OCI-LY7 (cell line): Measurements from ENCODE around the gene CDH23. TPM values are rescaled to one million over a fixed set of nuclear protein-coding genes. Genes with fewer than 3 reads are reported as not detected.

Experiments used
- BruUV-seq: library from RNA; stranded (reverse); fragments of 400-500 nt; replicated peaks from 2 replicates; lab custom pipeline; 2021; lab: Mats Ljungman, UMichigan
- CTCF ChIA-PET: fragments of 300-600 bp; sonication (Branson Sonifier 250); formaldehyde crosslinking; loops from one replicate; lab custom pipeline; 2022; ENCODE audit warnings: antibody characterized with exemption; ENCODE audit not compliant: unreplicated experiment; lab: Charles Lee
- POLR2A ChIA-PET: fragments of 300-600 bp; sonication (Branson Sonifier 250); formaldehyde crosslinking; loops from one replicate; lab custom pipeline; 2022; ENCODE audit warnings: antibody characterized with exemption; lab: Charles Lee
- DNase-seq: peaks from one replicate; pipeline ENCODE4 v3.0.0-alpha.2; 2015; ENCODE audit warnings: low spot score
- H2AFZ ChIP-seq: fragments of 200-600 bp; sonication (generic), shearing (Covaris generic); 2 replicates; pipeline ENCODE4 v1.6.1; 2014; ENCODE audit warnings: mild to moderate bottlenecking, antibody characterized with exemption, low read length, moderate library complexity
- H3K27ac ChIP-seq: fragments of 200-600 bp; sonication (generic); 2 replicates; pipeline ENCODE4 v1.5.1; 2014; ENCODE audit warnings: mixed run types, low read depth, mild to moderate bottlenecking, moderate library complexity, low read length, inconsistent platforms; ENCODE audit not compliant: poor library complexity, severe bottlenecking
- H3K36me3 ChIP-seq: fragments of 200-600 bp; sonication (generic); 2 replicates; pipeline ENCODE4 v1.6.1; 2014; ENCODE audit warnings: mild to moderate bottlenecking, antibody characterized with exemption, low read length, moderate library complexity, mixed read lengths; ENCODE audit not compliant: insufficient read depth
- H3K4me1 ChIP-seq: fragments of 200-600 bp; sonication (generic); 2 replicates; pipeline ENCODE4 v1.5.1; 2014; ENCODE audit warnings: mild to moderate bottlenecking, low read length; ENCODE audit not compliant: insufficient read depth, poor library complexity, severe bottlenecking
- H3K4me2 ChIP-seq: fragments of 200-600 bp; sonication (generic); 2 replicates; pipeline ENCODE4 v1.6.1; 2014; ENCODE audit warnings: mild to moderate bottlenecking, low read length
- H3K4me3 ChIP-seq: fragments of 200-600 bp; sonication (generic); 2 replicates; pipeline ENCODE4 v1.5.1; 2014; ENCODE audit warnings: mild to moderate bottlenecking, low read depth, low read length; ENCODE audit not compliant: poor library complexity, severe bottlenecking
- H3K79me2 ChIP-seq: fragments of 200-600 bp; sonication (generic); 2 replicates; pipeline ENCODE4 v1.6.1; 2016; ENCODE audit warnings: low read depth, mild to moderate bottlenecking, low read length, moderate library complexity, mixed read lengths; ENCODE audit not compliant: insufficient read depth
- H3K9me2 ChIP-seq: fragments of 200-600 bp; sonication (generic); 2 replicates; pipeline ENCODE4 v1.6.1; 2016; ENCODE audit warnings: mild to moderate bottlenecking, low read length, mixed read lengths; ENCODE audit not compliant: insufficient read depth
- H3K9me3 ChIP-seq: fragments of 200-600 bp; sonication (generic); 2 replicates; pipeline ENCODE4 v1.6.1; 2014; ENCODE audit warnings: mild to moderate bottlenecking, mixed run types, low read length, mixed read lengths
- H4K20me1 ChIP-seq: fragments of 200-600 bp; sonication (generic); 2 replicates; pipeline ENCODE4 v1.6.1; 2014; ENCODE audit warnings: mild to moderate bottlenecking, antibody characterized with exemption, low read length, moderate library complexity, mixed read lengths; ENCODE audit not compliant: insufficient read depth
- EZH2phosphoT487 ChIP-seq: fragments of 200-600 bp; sonication (generic); IDR thresholded peaks from 2 replicates; pipeline ENCODE4 v1.6.1; 2018; ENCODE audit warnings: low read depth, borderline replicate concordance, mild to moderate bottlenecking, mixed run types, antibody characterized with exemption, low read length, moderate library complexity, mixed read lengths
- intact Hi-C: fragments of 100-400 bp; cut with micrococcal nuclease; formaldehyde crosslinking; loops from one replicate; pipeline ENCODE4 v1.10.0; 2022; ENCODE audit not compliant: unreplicated experiment
- total RNA-seq, 2 experiments: library from RNA; depleted of rRNA in 1 of 2; stranded (reverse); fragments of >200 nt in 1 of 2; shearing (Covaris generic) in 1 of 2; gene quantifications; 2 replicates each; pipeline ENCODE4 v1.2.3, GENCODE V29; 2014 to 2022
- TF ChIP-seq, protein P1 (sequence below): fragments of 200-600 bp; sonication (generic); conservative IDR thresholded peaks from 2 replicates; pipeline ENCODE4 v1.5.1; 2014; ENCODE audit warnings: mild to moderate bottlenecking, antibody characterized with exemption, low read length, moderate library complexity, mixed read lengths

CDH23 gene
- total RNA-seq, 2 experiments from 2014 or later: 0.92 to 9.9 TPM

DNA sequence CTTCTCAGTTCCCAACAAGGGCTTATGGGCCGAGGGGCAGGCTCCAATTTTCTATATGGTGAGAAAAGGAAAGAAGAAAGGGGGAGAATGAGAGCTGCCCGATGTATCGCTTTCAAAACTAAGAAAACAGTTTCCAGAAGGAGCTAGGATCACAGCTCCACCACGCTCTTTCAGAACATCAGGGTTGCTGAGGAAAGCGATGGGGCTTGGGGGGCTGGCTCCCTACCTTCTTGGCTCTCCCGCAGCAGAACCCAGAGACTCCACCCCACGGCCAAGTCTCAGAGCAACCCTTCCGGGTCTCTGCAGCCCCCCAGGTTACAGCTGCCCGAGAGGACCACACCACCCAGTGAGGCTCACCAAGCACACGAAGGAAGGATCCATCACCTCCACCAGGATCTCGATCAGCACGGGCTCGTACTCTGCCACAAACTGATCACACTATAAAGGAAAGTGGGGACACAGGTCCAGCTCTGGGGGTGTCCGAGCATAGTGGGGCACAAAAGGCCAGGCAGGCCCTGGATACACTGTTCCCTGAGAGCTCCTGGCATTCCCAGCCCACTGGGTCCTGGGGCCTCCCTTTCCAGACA is 422.0 kb downstream of the CDH23 start:
- intact Hi-C loops: no loop called here
- ChIA-PET CTCF (interaction anchor here (0.9 kb wide), 1 partner anchor 17 kb away, joined by 3 read pairs; no protein-coding TSS in a partner anchor), POLR2A (interaction anchor here (0.5 to 1.0 kb wide), 3 partner anchors 17 to 941 kb away, joined by 3 to 6 read pairs (median 3); no protein-coding TSS in a partner anchor)
- no peaks in the 10 kb centered on the region for H3K4me1 ChIP-seq
- no peak overlapping the region for H3K27ac ChIP-seq
- TF ChIP-seq EZH2phosphoT487: no peak
- TF ChIP-seq, protein P1, sequence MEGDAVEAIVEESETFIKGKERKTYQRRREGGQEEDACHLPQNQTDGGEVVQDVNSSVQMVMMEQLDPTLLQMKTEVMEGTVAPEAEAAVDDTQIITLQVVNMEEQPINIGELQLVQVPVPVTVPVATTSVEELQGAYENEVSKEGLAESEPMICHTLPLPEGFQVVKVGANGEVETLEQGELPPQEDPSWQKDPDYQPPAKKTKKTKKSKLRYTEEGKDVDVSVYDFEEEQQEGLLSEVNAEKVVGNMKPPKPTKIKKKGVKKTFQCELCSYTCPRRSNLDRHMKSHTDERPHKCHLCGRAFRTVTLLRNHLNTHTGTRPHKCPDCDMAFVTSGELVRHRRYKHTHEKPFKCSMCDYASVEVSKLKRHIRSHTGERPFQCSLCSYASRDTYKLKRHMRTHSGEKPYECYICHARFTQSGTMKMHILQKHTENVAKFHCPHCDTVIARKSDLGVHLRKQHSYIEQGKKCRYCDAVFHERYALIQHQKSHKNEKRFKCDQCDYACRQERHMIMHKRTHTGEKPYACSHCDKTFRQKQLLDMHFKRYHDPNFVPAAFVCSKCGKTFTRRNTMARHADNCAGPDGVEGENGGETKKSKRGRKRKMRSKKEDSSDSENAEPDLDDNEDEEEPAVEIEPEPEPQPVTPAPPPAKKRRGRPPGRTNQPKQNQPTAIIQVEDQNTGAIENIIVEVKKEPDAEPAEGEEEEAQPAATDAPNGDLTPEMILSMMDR: no peak
- no peaks in the 10 kb centered on the region for H3K79me2 ChIP-seq
- H3K4me2 ChIP-seq: no peak overlapping the region
- no peak for DNase-seq
- no peak overlapping the region for H3K4me3 ChIP-seq
- H2AFZ ChIP-seq: no peak overlapping the region
- no peaks in the 10 kb centered on the region for H3K9me2 ChIP-seq
- H4K20me1 ChIP-seq: no peaks in the 10 kb centered on the region
- no peaks in the 10 kb centered on the region for H3K9me3 ChIP-seq
- no TSS peak for BruUV-seq
- H3K36me3 ChIP-seq: peaks cover 87% of the 10 kb centered on the region

DNA sequence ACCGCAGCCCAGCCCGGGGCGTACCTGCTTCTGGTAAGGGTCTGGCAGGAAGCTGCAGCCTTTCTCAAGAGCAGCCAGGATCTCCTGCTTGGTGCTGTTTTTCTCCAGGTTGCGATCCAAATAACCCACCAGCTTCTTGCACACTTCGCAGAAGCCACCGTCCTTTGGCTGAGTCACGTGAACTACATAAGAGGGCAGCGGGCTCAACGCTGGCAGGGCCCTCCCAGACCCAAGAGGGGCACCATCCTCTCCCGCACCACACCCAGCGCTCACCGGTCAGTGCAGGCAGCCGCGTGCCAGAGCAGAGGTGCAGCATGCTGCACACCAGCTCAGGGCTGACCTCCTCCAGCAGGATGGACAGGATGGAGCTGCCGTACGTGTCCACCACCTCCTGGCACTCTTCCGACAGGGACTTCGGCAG is 422.7 kb downstream of the CDH23 start:
- POLR2A ChIA-PET: interaction anchor here (1.0 kb wide), 1 partner anchor 17 kb away, joined by 3 read pairs; no protein-coding TSS in a partner anchor

More for the DNA sequence above, 422.7 kb downstream of the CDH23 start:
- no peak overlapping the region for H2AFZ ChIP-seq
- CTCF ChIA-PET: no interaction called here
- intact Hi-C loops: no loop called here
- H3K9me3 ChIP-seq: no peaks in the 10 kb centered on the region
- H3K27ac ChIP-seq: no peak overlapping the region
- no TSS peak for BruUV-seq
- no peaks in the 10 kb centered on the region for H3K4me1 ChIP-seq
- peaks cover 94% of the 10 kb centered on the region for H3K36me3 ChIP-seq
- H3K4me2 ChIP-seq: no peak overlapping the region
- no peak for DNase-seq
- H3K9me2 ChIP-seq: no peaks in the 10 kb centered on the region
- no peak overlapping the region for H3K4me3 ChIP-seq
- no peaks in the 10 kb centered on the region for H3K79me2 ChIP-seq
- TF ChIP-seq, protein P1: no peak
- TF ChIP-seq EZH2phosphoT487: no peak
- H4K20me1 ChIP-seq: no peaks in the 10 kb centered on the region
